BJ (cell line): ENCODE measurements around the gene FAM53A. TPM values are rescaled to one million over a fixed set of nuclear protein-coding genes. Genes with fewer than 3 reads are reported as not detected.
"Not testable (repeated sequence)": the region's sequence is repeated elsewhere in the genome, so short reads cannot be mapped to it uniquely, and the experiment has no call there.

Experiments used
- CTCF ChIA-PET: fragments of 350-600 bp; formaldehyde crosslinking; extraction: SDS; loops from one replicate; lab custom pipeline; 2021; ENCODE audit warnings: antibody characterized with exemption, inconsistent platforms; lab: Yijun Ruan, JAX
- POLR2A ChIA-PET: fragments of 300-600 bp; sonication (Branson Sonifier 250); formaldehyde crosslinking; extraction: SDS; loops from one replicate; lab custom pipeline; 2021; ENCODE audit warnings: antibody characterized with exemption; lab: Charles Lee
- DNase-seq: peaks from one replicate; pipeline ENCODE4 v3.0.0-alpha.2; 2011; ENCODE audit warnings: low read depth
- H3K27me3 ChIP-seq: 2 replicates; pipeline ENCODE4 v1.6.0; 2011; ENCODE audit warnings: low read length; ENCODE audit not compliant: control insufficient read depth, insufficient read depth
- H3K36me3 ChIP-seq: 2 replicates; pipeline ENCODE4 v1.5.1; 2011; ENCODE audit warnings: low read length; ENCODE audit not compliant: control insufficient read depth, insufficient read depth
- H3K4me3 ChIP-seq: 2 replicates; pipeline ENCODE4 v1.5.1; 2011; ENCODE audit warnings: low read depth, mild to moderate bottlenecking, control low read depth, low read length
- polyA plus RNA-seq: library from polyadenylated mRNA; depleted of rRNA; stranded (reverse); fragments of >200 nt; gene quantifications from 2 replicates; pipeline ENCODE4 v1.2.3, GENCODE V29; 2011
- TF ChIP-seq, protein P1 (sequence below): IDR thresholded peaks from 2 replicates; pipeline ENCODE4 v1.5.1; 2011; ENCODE audit warnings: low read depth, mild to moderate bottlenecking, control low read depth, inconsistent platforms, low read length, moderate library complexity; ENCODE audit not compliant: insufficient read depth

The FAM53A gene
- polyA plus RNA-seq, 1 experiment: 3.7 TPM

DNA sequence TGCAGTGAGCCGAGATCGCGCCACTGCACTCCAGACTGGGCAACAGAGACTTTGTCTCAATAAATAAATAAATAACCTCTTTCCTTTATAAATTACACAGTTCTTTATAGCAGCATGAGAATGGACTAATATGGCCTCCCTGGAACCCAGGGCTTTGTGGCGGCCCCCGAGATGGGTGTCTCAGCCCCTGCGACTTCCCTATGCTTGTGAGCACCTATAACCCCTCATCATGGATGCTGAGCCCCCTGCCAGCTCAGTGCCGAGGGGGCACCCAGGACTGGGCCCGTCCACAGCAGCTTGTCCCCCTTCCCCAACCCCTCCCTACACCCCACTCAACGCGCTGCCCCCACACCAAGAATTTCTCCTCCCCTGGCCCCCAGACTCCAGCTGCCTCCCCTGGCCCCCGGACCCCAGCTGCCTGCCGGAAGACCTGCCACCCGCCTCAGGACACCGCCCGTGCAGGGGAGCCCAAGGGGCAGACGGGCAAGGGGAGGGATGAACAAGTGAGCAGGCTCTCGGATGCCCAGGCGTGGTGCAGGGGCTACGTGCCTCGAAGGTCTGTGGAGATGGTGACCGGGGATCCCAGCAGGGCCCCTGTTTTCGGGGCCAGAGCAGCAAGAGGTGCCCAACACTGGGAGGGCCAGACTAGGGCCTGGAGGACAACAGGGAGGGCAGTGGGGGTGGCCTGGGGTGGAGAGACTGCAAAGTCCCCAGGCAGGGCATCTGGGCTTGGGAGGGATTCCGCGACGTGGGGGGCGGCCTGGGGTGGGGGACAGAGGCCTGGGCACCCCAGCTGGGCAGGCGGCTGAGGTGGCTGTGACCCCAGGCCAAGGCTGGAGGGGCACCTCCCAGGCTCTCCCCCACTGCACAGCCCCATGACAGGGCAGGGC is 74.0 kb downstream of the FAM53A start:
- CTCF ChIA-PET: no interaction called here
- POLR2A ChIA-PET: no interaction called here

DNA sequence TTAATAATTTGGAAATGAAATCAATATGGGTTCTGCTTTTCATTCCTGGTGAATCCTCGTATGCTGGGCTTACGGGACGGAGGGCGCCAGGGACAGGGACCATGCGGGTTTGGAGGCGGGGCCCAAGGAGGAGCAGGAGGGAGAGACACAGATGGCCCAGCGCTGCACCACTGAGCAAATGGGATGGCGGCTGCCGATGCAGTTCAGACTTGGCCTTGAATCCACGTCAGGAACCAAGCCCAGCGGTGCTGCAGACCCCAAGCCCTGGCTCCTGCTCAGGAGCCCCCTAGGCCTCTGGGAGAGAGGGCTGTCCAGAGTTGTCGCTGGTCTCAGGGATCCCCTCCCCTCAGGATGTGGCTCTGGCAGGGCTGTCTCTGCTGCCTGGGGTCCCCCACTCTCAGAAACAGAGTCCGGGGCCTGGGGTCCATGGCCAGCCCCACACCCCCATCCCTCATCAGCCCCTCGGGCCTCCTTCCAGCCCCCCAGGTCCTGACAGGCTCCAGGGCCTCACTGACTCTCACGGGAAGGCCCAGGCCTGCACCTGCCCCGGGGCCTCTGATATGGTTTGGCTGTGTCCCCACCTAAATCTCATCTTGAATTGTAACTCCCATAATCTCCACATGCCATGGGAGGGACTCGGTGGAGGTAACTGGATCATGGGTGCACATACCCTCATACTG is 75.2 kb downstream of the FAM53A start:
- Histone ChIP-seq H3K4me3 (no peak overlapping the region), H3K36me3 (no peaks in the 10 kb centered on the region), H3K27me3 (no peaks in the 10 kb centered on the region)
- CTCF ChIA-PET: no interaction called here
- TF ChIP-seq, protein P1, sequence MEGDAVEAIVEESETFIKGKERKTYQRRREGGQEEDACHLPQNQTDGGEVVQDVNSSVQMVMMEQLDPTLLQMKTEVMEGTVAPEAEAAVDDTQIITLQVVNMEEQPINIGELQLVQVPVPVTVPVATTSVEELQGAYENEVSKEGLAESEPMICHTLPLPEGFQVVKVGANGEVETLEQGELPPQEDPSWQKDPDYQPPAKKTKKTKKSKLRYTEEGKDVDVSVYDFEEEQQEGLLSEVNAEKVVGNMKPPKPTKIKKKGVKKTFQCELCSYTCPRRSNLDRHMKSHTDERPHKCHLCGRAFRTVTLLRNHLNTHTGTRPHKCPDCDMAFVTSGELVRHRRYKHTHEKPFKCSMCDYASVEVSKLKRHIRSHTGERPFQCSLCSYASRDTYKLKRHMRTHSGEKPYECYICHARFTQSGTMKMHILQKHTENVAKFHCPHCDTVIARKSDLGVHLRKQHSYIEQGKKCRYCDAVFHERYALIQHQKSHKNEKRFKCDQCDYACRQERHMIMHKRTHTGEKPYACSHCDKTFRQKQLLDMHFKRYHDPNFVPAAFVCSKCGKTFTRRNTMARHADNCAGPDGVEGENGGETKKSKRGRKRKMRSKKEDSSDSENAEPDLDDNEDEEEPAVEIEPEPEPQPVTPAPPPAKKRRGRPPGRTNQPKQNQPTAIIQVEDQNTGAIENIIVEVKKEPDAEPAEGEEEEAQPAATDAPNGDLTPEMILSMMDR: no peak
- POLR2A ChIA-PET: no interaction called here
- DNase-seq: no peak

More for the DNA sequence above, 74.0 kb downstream of the FAM53A start:
- no peak for DNase-seq
- Histone ChIP-seq H3K4me3 (no peak overlapping the region), H3K36me3 (no peaks in the 10 kb centered on the region), H3K27me3 (no peaks in the 10 kb centered on the region)
- TF ChIP-seq, protein P1: no peak

DNA sequence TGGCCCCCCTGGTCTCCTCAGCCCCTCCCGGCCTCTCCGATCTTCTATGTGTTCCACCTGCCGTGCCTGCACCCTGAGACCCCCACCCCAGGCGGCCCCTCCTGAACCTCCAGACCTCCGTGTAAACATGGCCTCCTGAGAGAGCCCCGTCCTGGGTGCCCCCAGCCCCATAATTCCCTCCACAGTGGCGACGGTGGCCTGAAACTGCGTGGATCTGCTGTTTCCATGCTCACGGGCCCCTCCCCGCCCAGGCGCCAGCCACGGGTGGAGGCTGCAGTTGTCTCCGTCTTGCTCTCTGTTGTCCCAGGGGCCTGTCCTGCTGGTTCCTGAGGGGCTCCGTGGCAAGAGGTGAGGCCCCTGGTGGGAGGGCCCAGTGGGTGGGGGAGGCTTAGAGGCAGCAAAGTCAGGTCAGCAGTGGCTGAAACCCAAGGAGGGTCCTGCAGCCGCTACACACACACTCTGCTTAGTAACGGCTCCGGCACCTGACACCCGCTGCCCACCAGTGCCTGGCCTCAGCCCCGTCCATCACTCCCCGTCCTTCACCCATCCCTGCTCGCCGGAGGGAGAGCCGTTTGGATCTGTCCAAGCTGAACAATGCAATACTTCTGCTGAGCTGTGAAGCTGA is 75.8 kb downstream of the FAM53A start:
- CTCF ChIA-PET: interaction anchor here (1.0 kb wide), 1 partner anchor 85 kb away, joined by 3 read pairs; no protein-coding TSS in a partner anchor
- no peak for DNase-seq
- Histone ChIP-seq H3K4me3 (no peak overlapping the region), H3K36me3 (no peaks in the 10 kb centered on the region), H3K27me3 (no peaks in the 10 kb centered on the region)
- POLR2A ChIA-PET: no interaction called here
- TF ChIP-seq, protein P1: no peak

DNA sequence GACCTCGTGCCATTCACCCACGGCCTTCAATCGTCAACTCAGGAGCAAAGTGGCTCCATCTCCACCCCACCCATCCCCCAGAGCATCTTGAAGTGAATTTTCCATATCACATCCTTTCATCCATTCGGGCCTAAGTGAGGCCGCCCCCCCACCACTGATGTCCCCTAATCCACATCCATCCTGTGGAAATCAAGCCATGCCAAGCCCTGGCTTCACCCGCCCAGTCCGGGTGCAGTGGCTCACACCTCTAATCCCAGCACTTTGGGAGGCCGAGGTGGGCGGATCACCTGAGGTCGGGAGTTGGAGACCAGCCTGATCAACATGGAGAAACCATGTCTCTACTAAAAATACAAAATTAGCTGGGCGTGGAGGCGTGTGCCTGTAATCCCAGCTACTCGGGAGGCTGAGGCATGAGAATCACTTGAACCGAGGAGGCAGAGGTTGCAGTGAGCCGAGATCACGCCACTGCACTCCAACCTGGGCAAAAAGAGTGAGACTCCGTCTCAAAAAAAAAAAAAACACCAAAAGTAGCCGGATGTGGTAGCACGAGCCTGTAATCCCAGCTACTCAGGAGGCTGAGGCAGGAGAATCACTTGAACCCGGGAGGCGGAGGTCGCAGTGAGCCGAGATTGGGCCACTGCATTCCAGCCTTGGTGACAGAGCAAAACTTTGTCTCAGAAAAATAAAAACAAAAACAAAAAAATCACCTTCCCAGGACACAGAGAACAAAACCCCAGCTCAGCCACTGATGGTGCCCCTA is 76.5 kb downstream of the FAM53A start:
- POLR2A ChIA-PET, H3K27me3 ChIP-seq, DNase-seq, H3K4me3 ChIP-seq, H3K36me3 ChIP-seq: not testable (repeated sequence)
- CTCF ChIA-PET: interaction anchor here (1.0 kb wide), 1 partner anchor 86 kb away, joined by 3 read pairs; no protein-coding TSS in a partner anchor

DNA sequence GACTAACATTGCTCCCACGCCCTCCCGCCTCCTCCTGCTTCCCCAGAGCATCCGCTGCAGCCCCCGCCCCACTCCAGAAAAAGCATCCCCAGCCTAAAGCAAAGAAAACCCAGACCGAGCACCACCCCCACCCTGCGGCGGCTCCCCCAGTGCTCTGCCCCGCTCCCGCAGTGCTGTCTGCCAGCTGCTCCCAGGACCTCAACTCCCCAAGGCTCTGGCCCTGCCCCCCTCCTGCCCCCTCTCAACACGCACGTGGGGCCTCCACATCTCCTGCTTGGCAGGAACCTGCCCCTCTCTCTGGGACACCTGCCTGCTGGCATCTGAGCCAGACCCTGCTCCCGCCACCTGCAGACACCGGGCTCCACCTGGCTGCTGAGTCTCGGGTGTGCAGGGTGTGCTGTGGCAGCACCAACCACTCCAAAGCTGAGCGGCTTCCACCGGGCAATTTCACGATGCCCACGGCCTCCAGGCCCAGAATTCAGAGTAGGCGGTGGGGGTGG is 79.4 kb downstream of the FAM53A start:
- TF ChIP-seq, protein P1: no peak
- H3K27me3 ChIP-seq: no peaks in the 10 kb centered on the region
- no peak for DNase-seq
- POLR2A ChIA-PET: no interaction called here
- no peak overlapping the region for H3K4me3 ChIP-seq
- no peaks in the 10 kb centered on the region for H3K36me3 ChIP-seq
- CTCF ChIA-PET: no interaction called here
